ENCODE measurements around the gene VSX1. TPM values are rescaled to one million over a fixed set of nuclear protein-coding genes. Genes with fewer than 3 reads are reported as not detected.

The VSX1 gene
- polyA plus RNA-seq, 1 donor (not counting 4 experiments of a cell fraction or from before 2014, with no cell fraction given): not detected

- Histone ChIP-seq H3K4me3 (ENCODE audit: control insufficient read depth in 2 of 3, extremely low read depth in 1 of 3, insufficient read depth in 2 of 3, low read depth in 1 of 3, low read length in 3 of 3) (peak overlapping the region in 1 of 3 experiments; percentile 29), H3K4me1 (ENCODE audit: control insufficient read depth, extremely low read depth, insufficient read depth, low read length) (no peaks in the 10 kb centered on the region), H3K4me2 (ENCODE audit: control insufficient read depth, extremely low read depth, insufficient read depth, low read depth, low read length) (peak overlapping the region; percentile 45), H3K36me3 (ENCODE audit: control insufficient read depth in 2 of 2, extremely low read depth in 1 of 2, insufficient read depth in 2 of 2, low read length in 2 of 2) (no peaks in the 10 kb centered on the region), H3K9me3 (ENCODE audit: control insufficient read depth, low read depth, low read length) (no peaks in the 10 kb centered on the region), H3K79me2 (ENCODE audit: control insufficient read depth, insufficient read depth, low read length) (no peaks in the 10 kb centered on the region), H3K9me1 (ENCODE audit: control insufficient read depth, extremely low read depth, insufficient read depth, low read length) (no peaks in the 10 kb centered on the region), H3K27ac (ENCODE audit: control insufficient read depth, insufficient read depth, low read length) (no peak overlapping the region), H3K9ac (ENCODE audit: control insufficient read depth, extremely low read depth, insufficient read depth, low read length) (no peak overlapping the region), H4K20me1 (ENCODE audit: control insufficient read depth, extremely low read depth, insufficient read depth, low read length) (no peaks in the 10 kb centered on the region), H2AFZ (ENCODE audit: control insufficient read depth, low read length) (no peak overlapping the region), H3K27me3 (ENCODE audit: control insufficient read depth, extremely low read depth, insufficient read depth, low read length) (peaks cover 82% of the 10 kb centered on the region)
- DNase-seq (ENCODE audit: low read depth, low spot score): no peak
- dilution Hi-C loops (cut with MboI; ENCODE audit: extremely low pct_ligation_motif_present, low sequenced_read_pairs): no loop called here
- TF ChIP-seq EZH2 (IDR thresholded peaks at IDR 0.05; ENCODE audit: low read length): peak; percentile 61
- TF ChIP-seq CTCF (optimal IDR thresholded peaks at IDR 0.05 in 1 of 3, IDR thresholded peaks at IDR 0.05 in 1 of 3, conservative IDR thresholded peaks at IDR 0.05 in 1 of 3; ENCODE audit: extremely low read depth in 1 of 3, insufficient read depth in 2 of 3, low read length in 3 of 3): no peak
- no peak for FAIRE-seq
Observed at GRCh38 chr20:25083141-25083772, 1.3 kb upstream of the VSX1 start.

GRCh38 chr20:25082498-25082873, 545 bp upstream of the VSX1 start:
- TF ChIP-seq EZH2 (IDR thresholded peaks at IDR 0.05; ENCODE audit: low read length) (no peak), CTCF (optimal IDR thresholded peaks at IDR 0.05 in 1 of 3, IDR thresholded peaks at IDR 0.05 in 1 of 3, conservative IDR thresholded peaks at IDR 0.05 in 1 of 3; ENCODE audit: extremely low read depth in 1 of 3, insufficient read depth in 2 of 3, low read length in 3 of 3) (no peak)
- Histone ChIP-seq H3K4me2 (ENCODE audit: control insufficient read depth, extremely low read depth, insufficient read depth, low read depth, low read length) (no peak overlapping the region), H3K27me3 (ENCODE audit: control insufficient read depth, extremely low read depth, insufficient read depth, low read length) (peaks cover 90% of the 10 kb centered on the region), H3K36me3 (ENCODE audit: control insufficient read depth in 2 of 2, extremely low read depth in 1 of 2, insufficient read depth in 2 of 2, low read length in 2 of 2) (no peaks in the 10 kb centered on the region), H3K9ac (ENCODE audit: control insufficient read depth, extremely low read depth, insufficient read depth, low read length) (no peak overlapping the region), H3K9me3 (ENCODE audit: control insufficient read depth, low read depth, low read length) (no peaks in the 10 kb centered on the region), H4K20me1 (ENCODE audit: control insufficient read depth, extremely low read depth, insufficient read depth, low read length) (no peaks in the 10 kb centered on the region), H3K79me2 (ENCODE audit: control insufficient read depth, insufficient read depth, low read length) (no peaks in the 10 kb centered on the region), H2AFZ (ENCODE audit: control insufficient read depth, low read length) (no peak overlapping the region), H3K9me1 (ENCODE audit: control insufficient read depth, extremely low read depth, insufficient read depth, low read length) (no peaks in the 10 kb centered on the region), H3K27ac (ENCODE audit: control insufficient read depth, insufficient read depth, low read length) (no peak overlapping the region), H3K4me1 (ENCODE audit: control insufficient read depth, extremely low read depth, insufficient read depth, low read length) (no peaks in the 10 kb centered on the region), H3K4me3 (ENCODE audit: control insufficient read depth in 2 of 3, extremely low read depth in 1 of 3, insufficient read depth in 2 of 3, low read depth in 1 of 3, low read length in 3 of 3) (no peak overlapping the region)
- DNase-seq (ENCODE audit: low read depth, low spot score): no peak
- dilution Hi-C loops (cut with MboI; ENCODE audit: extremely low pct_ligation_motif_present, low sequenced_read_pairs): no loop called here
- no peak for FAIRE-seq
